OCI-LY3 (cell line): ENCODE measurements around the gene EFEMP2.

Source experiments
- CTCF ChIP-seq: fragments of 200-600, 300-600 bp; sonication (generic); IDR thresholded peaks from 2 replicates; pipeline ENCODE4 v1.5.1; 2014; ENCODE audit warnings: antibody characterized with exemption, low read length, low read depth
- EZH2phosphoT487 ChIP-seq: fragments of 200-600 bp; shearing (Covaris generic); IDR thresholded peaks from 2 replicates; pipeline ENCODE4 v1.6.1; 2018; ENCODE audit warnings: antibody characterized with exemption, mixed run types, low read depth

GRCh38 chr11:65866509-65867283 lies 5.9 kb downstream of the EFEMP2 start:
- no peak for TF ChIP-seq CTCF
- TF ChIP-seq EZH2phosphoT487 = no peak
